Right lobe of liver (tissue), 6 donors: ENCODE results near the gene TAOK3. TPM values are rescaled to one million over a fixed set of nuclear protein-coding genes. Genes with fewer than 3 reads are reported as not detected.
"Not testable (repeated sequence)": the region's sequence is repeated elsewhere in the genome, so short reads cannot be mapped to it uniquely, and the experiment has no call there.

Experiments
- ATAC-seq, 4 donors: fragments of 200-7000 bp; cut with Tn5 transposase; one replicate each; pipeline ENCODE4 v1.9.1; 2020; ENCODE audit warnings: mild to moderate bottlenecking in 4 of 4, moderate library complexity in 4 of 4
- DNase-seq, 3 donors: peaks; one replicate each; pipeline ENCODE4 v3.0.0-alpha.2; 2020
- H3K27ac ChIP-seq, 3 donors: fragments of 200-600 bp; one replicate each; pipeline ENCODE4 v1.8.0; 2022
- H3K27me3 ChIP-seq, 2 donors: fragments of 200-600 bp; one replicate each; pipeline ENCODE4 v1.8.0; 2022
- H3K36me3 ChIP-seq, 4 donors: fragments of 200-600 bp; sonication (generic) in 1 of 4; one replicate each; pipeline versions ENCODE4 v1.5.1 to v1.8.0; 2017 to 2022; ENCODE audit warnings: control low read depth in 1 of 4
- H3K4me1 ChIP-seq, 4 donors: fragments of 200-600 bp; sonication (generic) in 1 of 4; one replicate each; pipeline versions ENCODE4 v1.5.1 to v1.8.0; 2017 to 2022; ENCODE audit warnings: control low read depth in 1 of 4
- H3K4me3 ChIP-seq, 3 donors: fragments of 200-600 bp; one replicate each; pipeline ENCODE4 v1.8.0; 2022
- H3K9me3 ChIP-seq, 4 donors: fragments of 200-600 bp; sonication (generic) in 1 of 4; one replicate each; pipeline versions ENCODE4 v1.5.1 to v1.8.0; 2017 to 2022; ENCODE audit warnings: control low read depth in 1 of 4
- CTCF ChIP-seq, 4 donors: fragments of 200-600 bp in 3 of 4; fragments of 450-650 bp in 1 of 4; IDR thresholded peaks; one replicate each; pipeline versions ENCODE4 v1.5.1 to v1.8.0; 2016 to 2022; ENCODE audit warnings: antibody characterized with exemption in 4 of 4, mild to moderate bottlenecking in 2 of 4
- POLR2A ChIP-seq: fragments of 450-650 bp; IDR thresholded peaks from one replicate; pipeline ENCODE4 v1.6.1; 2017; ENCODE audit warnings: antibody characterized with exemption, mild to moderate bottlenecking
- WGBS: methylation state at CpG from one replicate; pipeline ENCODE4 v1.1.6; 2018; ENCODE audit warnings: low coverage, low lambda C conversion rate; ENCODE audit not compliant: insufficient coverage; ENCODE audit errors: missing lambda C conversion rate; 5-methylcytosine and 5-hydroxymethylcytosine counted together
- intact Hi-C, 2 donors: fragments of 100-400 bp; cut with DNase I; formaldehyde crosslinking; loops; one replicate each; pipeline versions ENCODE4 v1.11.2 to v1.14.1; 2022
- total RNA-seq, 6 experiments: library from RNA; depleted of rRNA in 2 of 6; stranded (reverse); fragments of >200 nt in 2 of 6; fragmentation: NEBNext Ultra II Directional in 3 of 6; extraction: Animal tissue kit (Norgen Biotek cat#: 25700) in 3 of 6; gene quantifications; one replicate each; pipeline versions ENCODE4 v1.1.0 to v1.2.4, GENCODE V29; 2016 to 2023
- donor health status: DM: no; HTN: yes; CAD: no.
- donor health status: DM: no; HTN: no; CAD: no.
- donor health status: DM: no; HTN: no; CAD: no.
- donor health status: DM: no; HTN: yes; CAD: no.
- donor health status: DM: no; HTN: yes; CAD: no.

TAOK3 gene
- total RNA-seq, 6 experiments from 2014 or later, result 12.2 to 21.9 (median 17.7) TPM

- H3K36me3 ChIP-seq, result peaks cover 0 to 42% (median 18%) of the 10 kb centered on the region in 4 donors
- DNase-seq (no peak), ATAC-seq (no peak)
- TF ChIP-seq CTCF (IDR thresholded peaks at IDR 0.05) (no peak), POLR2A (no peak)
- no peaks in the 10 kb centered on the region for H3K27me3 ChIP-seq
- no peaks in the 10 kb centered on the region for H3K4me1 ChIP-seq
- WGBS, result 76% methylated on average over 2 of the region's 2 CpGs
- H3K27ac ChIP-seq, result no peak overlapping the region
- intact Hi-C loops, result no loop called here
- no peaks in the 10 kb centered on the region for H3K9me3 ChIP-seq
- H3K4me3 ChIP-seq, result no peak overlapping the region
Observed at GRCh38 chr12:118409834-118410233, 37.1 kb upstream of the TAOK3 start.

GRCh38 chr12:118408241-118408640, 35.5 kb upstream of the TAOK3 start:
- H3K27ac ChIP-seq, DNase-seq, H3K4me1 ChIP-seq, H3K4me3 ChIP-seq, intact Hi-C loops, H3K27me3 ChIP-seq, ATAC-seq, H3K9me3 ChIP-seq: not testable (repeated sequence)
- WGBS, result 94% methylated on average over 8 of the region's 8 CpGs
- H3K36me3 ChIP-seq, result peaks cover 0 to 39% (median 13%) of the 10 kb centered on the region in 4 donors

- no peak overlapping the region for H3K4me3 ChIP-seq
- ATAC-seq (peak; percentile 53 to 65 (median 60)), DNase-seq (peak in 2 of 3 donors; percentile 43 to 49)
- no peak for TF ChIP-seq POLR2A
- peak; percentile 69 to 78 (median 76) for TF ChIP-seq CTCF (IDR thresholded peaks at IDR 0.05)
- H3K27me3 ChIP-seq, result no peaks in the 10 kb centered on the region
- intact Hi-C loops, result no loop called here
- H3K4me1 ChIP-seq, result no peaks in the 10 kb centered on the region
- H3K9me3 ChIP-seq, result no peaks in the 10 kb centered on the region
- H3K27ac ChIP-seq, result no peak overlapping the region
- peaks cover 0 to 38% (median 6%) of the 10 kb centered on the region in 4 donors for H3K36me3 ChIP-seq
- WGBS, result 29% methylated on average over 4 of the region's 4 CpGs
Observed at GRCh38 chr12:118404876-118405521, 32.3 kb upstream of the TAOK3 start.

GRCh38 chr12:118402251-118402650, 29.5 kb upstream of the TAOK3 start:
- WGBS, result 82% methylated on average over 4 of the region's 6 CpGs
- DNase-seq (no peak), ATAC-seq (no peak)
- peaks cover 0 to 48% (median 11%) of the 10 kb centered on the region in 4 donors for H3K36me3 ChIP-seq
- H3K9me3 ChIP-seq, result no peaks in the 10 kb centered on the region
- H3K27me3 ChIP-seq, result no peaks in the 10 kb centered on the region
- intact Hi-C loops, result no loop called here
- H3K27ac ChIP-seq, result no peak overlapping the region
- no peaks in the 10 kb centered on the region for H3K4me1 ChIP-seq
- no peak overlapping the region for H3K4me3 ChIP-seq
- TF ChIP-seq POLR2A (no peak), CTCF (IDR thresholded peaks at IDR 0.05) (no peak)

GRCh38 chr12:118398940-118399339, 26.2 kb upstream of the TAOK3 start:
- intact Hi-C loops, result no loop called here
- no peak for TF ChIP-seq POLR2A
- TF ChIP-seq CTCF (IDR thresholded peaks at IDR 0.05), result no peak
- H3K27ac ChIP-seq, result no peak overlapping the region
- no peaks in the 10 kb centered on the region for H3K27me3 ChIP-seq
- no peaks in the 10 kb centered on the region for H3K4me1 ChIP-seq
- WGBS, result 90% methylated on average over 5 of the region's 5 CpGs
- peak in 1 of 4 donors; percentile 28 for ATAC-seq
- no peak overlapping the region for H3K4me3 ChIP-seq
- DNase-seq, result no peak
- H3K36me3 ChIP-seq, result peaks cover 0 to 64% (median 11%) of the 10 kb centered on the region in 4 donors
- H3K9me3 ChIP-seq, result no peaks in the 10 kb centered on the region
